Measurements from ENCODE around the gene RNF213. TPM values are rescaled to one million over a fixed set of nuclear protein-coding genes. Genes with fewer than 3 reads are reported as not detected.
"Not testable (repeated sequence)": the region's sequence is repeated elsewhere in the genome, so short reads cannot be mapped to it uniquely, and the experiment has no call there.

RNF213 gene
- total RNA-seq, 1 donor from 2014 or later: 228 TPM

GRCh38 chr17:80254396-80255251 is 6.0 kb upstream of the RNF213 start:
- peak overlapping the region; percentile 50 for H3K4me3 Mint-ChIP-seq
- intact Hi-C loops (cut with micrococcal nuclease): loop anchor here (1.0 to 10.0 kb wide), 2 partner anchors 9 to 250 kb away; no protein-coding TSS in a partner anchor
- CTCF ChIA-PET: interaction anchor here (4.0 kb wide), 1 partner anchor 58 kb away, joined by 37 read pairs; no protein-coding TSS in a partner anchor

GRCh38 chr17:80256034-80256350 is 4.7 kb upstream of the RNF213 start:
- TF ChIP-seq, protein P1, sequence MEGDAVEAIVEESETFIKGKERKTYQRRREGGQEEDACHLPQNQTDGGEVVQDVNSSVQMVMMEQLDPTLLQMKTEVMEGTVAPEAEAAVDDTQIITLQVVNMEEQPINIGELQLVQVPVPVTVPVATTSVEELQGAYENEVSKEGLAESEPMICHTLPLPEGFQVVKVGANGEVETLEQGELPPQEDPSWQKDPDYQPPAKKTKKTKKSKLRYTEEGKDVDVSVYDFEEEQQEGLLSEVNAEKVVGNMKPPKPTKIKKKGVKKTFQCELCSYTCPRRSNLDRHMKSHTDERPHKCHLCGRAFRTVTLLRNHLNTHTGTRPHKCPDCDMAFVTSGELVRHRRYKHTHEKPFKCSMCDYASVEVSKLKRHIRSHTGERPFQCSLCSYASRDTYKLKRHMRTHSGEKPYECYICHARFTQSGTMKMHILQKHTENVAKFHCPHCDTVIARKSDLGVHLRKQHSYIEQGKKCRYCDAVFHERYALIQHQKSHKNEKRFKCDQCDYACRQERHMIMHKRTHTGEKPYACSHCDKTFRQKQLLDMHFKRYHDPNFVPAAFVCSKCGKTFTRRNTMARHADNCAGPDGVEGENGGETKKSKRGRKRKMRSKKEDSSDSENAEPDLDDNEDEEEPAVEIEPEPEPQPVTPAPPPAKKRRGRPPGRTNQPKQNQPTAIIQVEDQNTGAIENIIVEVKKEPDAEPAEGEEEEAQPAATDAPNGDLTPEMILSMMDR (IDR thresholded peaks at IDR 0.05): no peak
- POLR2A ChIA-PET: interaction anchor here (1.2 kb wide), 1 partner anchor 79 kb away, joined by 4 read pairs; no protein-coding TSS in a partner anchor
- intact Hi-C loops (cut with micrococcal nuclease): loop anchor here (10.0 kb wide), 1 partner anchor 251 kb away; no protein-coding TSS in a partner anchor
- H3K4me3 Mint-ChIP-seq: no peak overlapping the region
- DNase-seq (no peak), ATAC-seq (ENCODE audit: low read depth) (no peak)
- peaks cover 44% of the 10 kb centered on the region for H3K4me1 Mint-ChIP-seq
- H3K9me3 Mint-ChIP-seq: no peaks in the 10 kb centered on the region
- H3K27me3 Mint-ChIP-seq: no peaks in the 10 kb centered on the region
- CTCF ChIA-PET: no interaction called here
- H3K27ac Mint-ChIP-seq: no peak overlapping the region
- H3K36me3 Mint-ChIP-seq (ENCODE audit: low read depth): no peaks in the 10 kb centered on the region

More at GRCh38 chr17:80254396-80255251, 6.0 kb upstream of the RNF213 start:
- Mint-ChIP-seq H3K27ac (peak overlapping the region; percentile 67), H3K36me3 (ENCODE audit: low read depth) (no peaks in the 10 kb centered on the region), H3K27me3 (no peaks in the 10 kb centered on the region), H3K4me1 (peaks cover 40% of the 10 kb centered on the region), H3K9me3 (no peaks in the 10 kb centered on the region)
- POLR2A ChIA-PET: interaction anchor here (0.7 to 1.0 kb wide), 3 partner anchors 9 to 1615 kb away, joined by 3 to 8 read pairs (median 3); no protein-coding TSS in a partner anchor
- ATAC-seq (ENCODE audit: low read depth): peak; percentile 74
- TF ChIP-seq, protein P1 (IDR thresholded peaks at IDR 0.05): no peak
- DNase-seq: no peak

GRCh38 chr17:80257716-80258213 is 2.9 kb upstream of the RNF213 start:
- no peak for DNase-seq
- H3K36me3 Mint-ChIP-seq (ENCODE audit: low read depth): no peaks in the 10 kb centered on the region
- no peak overlapping the region for H3K4me3 Mint-ChIP-seq
- intact Hi-C loops (cut with micrococcal nuclease): loop anchor here (10.0 kb wide), 1 partner anchor 253 kb away; no protein-coding TSS in a partner anchor
- peaks cover 57% of the 10 kb centered on the region for H3K4me1 Mint-ChIP-seq
- CTCF ChIA-PET: no interaction called here
- ATAC-seq (ENCODE audit: low read depth): no peak
- no peaks in the 10 kb centered on the region for H3K9me3 Mint-ChIP-seq
- TF ChIP-seq, protein P1 (IDR thresholded peaks at IDR 0.05): no peak
- POLR2A ChIA-PET: interaction anchor here (0.5 kb wide), 1 partner anchor 9 kb away, joined by 3 read pairs; no protein-coding TSS in a partner anchor
- H3K27me3 Mint-ChIP-seq: no peaks in the 10 kb centered on the region
- peak overlapping the region; percentile 94 for H3K27ac Mint-ChIP-seq

GRCh38 chr17:80258296-80258695 is 2.4 kb upstream of the RNF213 start:
- not testable (repeated sequence) for H3K27me3 Mint-ChIP-seq, DNase-seq

DNA sequence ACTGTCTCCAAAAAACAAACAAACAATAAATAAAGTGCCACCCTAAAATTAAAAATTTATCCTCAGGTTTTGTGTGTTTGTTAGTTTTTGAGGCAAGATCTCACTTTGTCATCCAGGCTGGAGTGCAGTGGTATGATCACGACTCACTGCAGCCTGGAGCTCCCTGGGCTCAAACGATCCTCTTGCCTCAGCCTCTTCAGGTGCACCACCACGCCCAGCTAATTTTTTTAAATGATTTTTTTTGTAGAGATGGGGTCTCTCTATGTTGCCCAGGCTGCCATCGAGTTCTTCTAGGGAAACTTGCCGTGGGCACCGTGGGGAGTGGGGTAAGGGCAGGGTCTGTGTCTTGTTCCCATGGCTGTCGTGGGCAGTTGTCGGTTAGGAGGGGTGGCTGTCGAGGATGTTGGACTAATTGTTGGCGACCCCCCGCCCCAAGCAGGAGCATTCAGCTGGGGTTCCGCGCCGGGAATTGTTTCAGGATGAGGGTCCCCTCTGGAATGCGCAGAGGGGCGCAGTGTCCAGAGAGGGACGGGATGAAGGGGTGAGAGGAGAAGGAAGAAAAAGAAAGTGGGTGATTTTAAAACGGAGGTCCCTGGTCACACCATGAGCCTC is 1.1 kb upstream of the RNF213 start:
- POLR2A ChIA-PET: interaction anchor here (0.6 to 1.0 kb wide), 3 partner anchors 13 to 1567 kb away, joined by 3 to 9 read pairs (median 3); no protein-coding TSS in a partner anchor
- ATAC-seq (ENCODE audit: low read depth): no peak
- no peak for DNase-seq
- CTCF ChIA-PET: no interaction called here
- Mint-ChIP-seq H3K4me1 (peaks cover 63% of the 10 kb centered on the region), H3K27me3 (no peaks in the 10 kb centered on the region), H3K27ac (peak overlapping the region; percentile 94), H3K4me3 (peak overlapping the region; percentile 89), H3K9me3 (no peaks in the 10 kb centered on the region), H3K36me3 (ENCODE audit: low read depth) (peaks cover 4% of the 10 kb centered on the region)
- TF ChIP-seq, protein P1 (IDR thresholded peaks at IDR 0.05): no peak
- intact Hi-C loops (cut with micrococcal nuclease): loop anchor here (5.0 to 10.0 kb wide), 4 partner anchors 157 to 978 kb away; partner anchors contain the start of genes CEP131, GAA, NDUFAF8 and TEPSIN

More at GRCh38 chr17:80258296-80258695, 2.4 kb upstream of the RNF213 start:
- H3K36me3 Mint-ChIP-seq (ENCODE audit: low read depth); CTCF ChIA-PET; ATAC-seq (ENCODE audit: low read depth); H3K9me3 Mint-ChIP-seq: not testable (repeated sequence)
- Mint-ChIP-seq H3K27ac (peak overlapping the region; percentile 94), H3K4me3 (peak overlapping the region; percentile 52), H3K4me1 (peaks cover 59% of the 10 kb centered on the region)
- intact Hi-C loops (cut with micrococcal nuclease): loop anchor here (10.0 kb wide), 1 partner anchor 253 kb away; no protein-coding TSS in a partner anchor
- POLR2A ChIA-PET: interaction anchor here (0.5 kb wide), 1 partner anchor 9 kb away, joined by 3 read pairs; no protein-coding TSS in a partner anchor

All from activated B cell treated with CpG ODN at 0.5 μM for 24 hours (primary cell).